H1 (cell line): Measurements from ENCODE around the gene CHD5. TPM values are rescaled to one million over a fixed set of nuclear protein-coding genes. Genes with fewer than 3 reads are reported as not detected.
A peak's percentile ranks its signal among the peaks of the same experiment; 100 is the strongest.

Source experiments
- CTCF ChIA-PET: fragments of 300-600 bp; sonication (Branson Sonifier 250); formaldehyde crosslinking; loops from one replicate; lab custom pipeline; 2021; ENCODE audit not compliant: partially characterized antibody; lab: Charles Lee
- POLR2A ChIA-PET: fragments of 300-600 bp; sonication (Branson Sonifier 250); formaldehyde crosslinking; loops from one replicate; lab custom pipeline; 2021; ENCODE audit warnings: inconsistent platforms; ENCODE audit not compliant: partially characterized antibody; lab: Charles Lee
- DNase-seq, 2 experiments: peaks; one replicate each; pipeline versions ENCODE4 v3.0.0 to v3.0.0-alpha.2; 2010 to 2022; ENCODE audit warnings: low spot score in 2 of 2, low read depth in 1 of 2, mixed read lengths in 1 of 2
- FAIRE-seq: peaks from 2 replicates; lab custom pipeline; 2011; peaks lifted over from hg19 to GRCh38; lab: Jason Lieb, UNC
- H2AFZ ChIP-seq: 2 replicates; pipeline ENCODE4 v1.8.1; 2012; ENCODE audit warnings: low read length, inconsistent platforms
- H2AK5ac ChIP-seq: 2 replicates; pipeline ENCODE4 v1.6.1; 2013; ENCODE audit warnings: low read depth, low read length
- H2BK120ac ChIP-seq: replicated peaks from 2 replicates; pipeline ENCODE3; 2013; ENCODE audit warnings: low read depth, low read length, inconsistent platforms
- H2BK12ac ChIP-seq: 2 replicates; pipeline ENCODE4 v1.6.1; 2013; ENCODE audit warnings: low read depth, low read length
- H2BK15ac ChIP-seq: 2 replicates; pipeline ENCODE4 v1.6.1; 2013; ENCODE audit warnings: low read length
- H2BK20ac ChIP-seq: 2 replicates; pipeline ENCODE4 v1.6.1; 2013; ENCODE audit warnings: low read length
- H2BK5ac ChIP-seq: 2 replicates; pipeline ENCODE4 v1.6.1; 2013; ENCODE audit warnings: low read depth, low read length
- H3K14ac ChIP-seq: 2 replicates; pipeline ENCODE4 v1.6.1; 2013; ENCODE audit warnings: inconsistent platforms; ENCODE audit not compliant: insufficient read length
- H3K18ac ChIP-seq: 2 replicates; pipeline ENCODE4 v1.6.1; 2013; ENCODE audit warnings: low read length; ENCODE audit errors: extremely low read depth
- H3K23ac ChIP-seq: 2 replicates; pipeline ENCODE4 v1.6.1; 2013; ENCODE audit warnings: inconsistent platforms; ENCODE audit not compliant: insufficient read length
- H3K23me2 ChIP-seq: 2 replicates; pipeline ENCODE4 v1.6.1; 2013; ENCODE audit warnings: low read depth, low read length
- H3K27ac ChIP-seq: 2 replicates; pipeline ENCODE4 v1.6.1; 2011; ENCODE audit warnings: low read depth, low read length, inconsistent platforms
- H3K27me3 ChIP-seq, 4 experiments: replicated peaks in 1 of 4; 1 replicate in 1 of 4; 2 replicates in 3 of 4; pipeline versions ENCODE4 v1.6.1 to v1.8.1; 2011 to 2013; ENCODE audit warnings: low read length in 3 of 4, mild to moderate bottlenecking in 3 of 4, inconsistent platforms in 2 of 4, mixed read lengths in 2 of 4, moderate library complexity in 1 of 4; ENCODE audit not compliant: control insufficient read depth in 3 of 4, insufficient read depth in 3 of 4; ENCODE audit errors: extremely low read depth in 1 of 4
- H3K36me3 ChIP-seq, 4 experiments: 2 replicates each; pipeline versions ENCODE4 v1.6.1 to v1.8.1; 2011 to 2013; ENCODE audit warnings: mild to moderate bottlenecking in 4 of 4, low read length in 3 of 4, moderate library complexity in 2 of 4, control low read depth in 1 of 4, inconsistent platforms in 1 of 4; ENCODE audit not compliant: insufficient read depth in 4 of 4, control insufficient read depth in 2 of 4
- H3K4ac ChIP-seq: replicated peaks from 2 replicates; pipeline ENCODE3; 2013; ENCODE audit warnings: low read length, low read depth, mixed read lengths, inconsistent platforms; ENCODE audit not compliant: insufficient read length
- H3K4me1 ChIP-seq, 4 experiments: replicated peaks in 1 of 4; 1 replicate in 1 of 4; 2 replicates in 3 of 4; pipeline versions ENCODE4 v1.6.1 to v1.8.1; 2011 to 2013; ENCODE audit warnings: low read length in 3 of 4, inconsistent platforms in 2 of 4, mixed read lengths in 1 of 4; ENCODE audit not compliant: insufficient read depth in 4 of 4, control insufficient read depth in 3 of 4
- H3K4me2 ChIP-seq, 2 experiments: 2 replicates each; pipeline versions ENCODE4 v1.6.1 to v1.8.1; 2011 to 2013; ENCODE audit warnings: low read depth in 2 of 2, low read length in 2 of 2, control low read depth in 1 of 2, inconsistent platforms in 1 of 2, mild to moderate bottlenecking in 1 of 2; ENCODE audit not compliant: insufficient read depth in 1 of 2
- H3K4me3 ChIP-seq, 4 experiments: fragments of 200-600, 300-600 bp in 1 of 4; sonication (generic), shearing (Covaris generic), sonication (Bioruptor Twin) in 1 of 4; 2 replicates each; pipeline versions ENCODE4 v1.5.1 to v1.8.1; 2011 to 2016; ENCODE audit warnings: low read length in 4 of 4, low read depth in 3 of 4, control low read depth in 2 of 4, inconsistent platforms in 2 of 4, mild to moderate bottlenecking in 2 of 4, mixed read lengths in 1 of 4, moderate library complexity in 1 of 4; ENCODE audit not compliant: insufficient read depth in 2 of 4; ENCODE audit errors: extremely low read depth in 1 of 4
- H3K56ac ChIP-seq: replicated peaks from 2 replicates; pipeline ENCODE3; 2013; ENCODE audit warnings: low read depth, mild to moderate bottlenecking, mixed read lengths, low read length, inconsistent platforms; ENCODE audit not compliant: insufficient read length
- H3K79me1 ChIP-seq: 2 replicates; pipeline ENCODE4 v1.6.1; 2013; ENCODE audit warnings: low read depth, low read length, control low read depth
- H3K79me2 ChIP-seq, 2 experiments: 2 replicates each; pipeline versions ENCODE4 v1.6.1 to v1.8.1; 2012 to 2013; ENCODE audit warnings: low read length in 2 of 2, mild to moderate bottlenecking in 2 of 2, inconsistent platforms in 1 of 2; ENCODE audit not compliant: insufficient read depth in 2 of 2, control insufficient read depth in 1 of 2
- H3K9ac ChIP-seq, 4 experiments: replicated peaks in 1 of 4; 1 replicate in 1 of 4; 2 replicates in 3 of 4; pipeline versions ENCODE4 v1.6.1 to v1.8.1; 2011 to 2013; ENCODE audit warnings: low read depth in 3 of 4, low read length in 3 of 4, control low read depth in 2 of 4, mild to moderate bottlenecking in 2 of 4, moderate library complexity in 2 of 4, inconsistent platforms in 1 of 4; ENCODE audit errors: extremely low read depth in 1 of 4
- H3K9me3 ChIP-seq, 2 experiments: 2 replicates each; pipeline versions ENCODE4 v1.6.1 to v1.8.1; 2012 to 2013; ENCODE audit warnings: mild to moderate bottlenecking in 2 of 2, moderate library complexity in 2 of 2, control low read depth in 1 of 2, inconsistent platforms in 1 of 2, low read depth in 1 of 2, low read length in 1 of 2, mixed read lengths in 1 of 2; ENCODE audit not compliant: insufficient read depth in 2 of 2
- H4K20me1 ChIP-seq, 2 experiments: replicated peaks in 1 of 2; 2 replicates each; pipeline versions ENCODE3 to v1.8.1; 2011 to 2013; ENCODE audit warnings: inconsistent platforms in 2 of 2, low read length in 2 of 2, mild to moderate bottlenecking in 1 of 2; ENCODE audit not compliant: insufficient read depth in 2 of 2, control insufficient read depth in 1 of 2
- H4K5ac ChIP-seq: 2 replicates; pipeline ENCODE4 v1.6.1; 2013; ENCODE audit warnings: low read length, low read depth, mixed read lengths, inconsistent platforms; ENCODE audit not compliant: insufficient read length
- H4K8ac ChIP-seq: 2 replicates; pipeline ENCODE4 v1.8.0; 2013; ENCODE audit warnings: mild to moderate bottlenecking, moderate library complexity, low read length, inconsistent platforms; ENCODE audit not compliant: insufficient read depth; ENCODE audit errors: extremely low read depth
- H4K91ac ChIP-seq: replicated peaks from 2 replicates; pipeline ENCODE3; 2013; ENCODE audit warnings: low read length, mixed read lengths, inconsistent platforms; ENCODE audit not compliant: insufficient read length
- GTF2F1 ChIP-seq: IDR thresholded peaks from 2 replicates; pipeline ENCODE4 v1.6.1; 2012; ENCODE audit warnings: low read depth, low read length, improper control_type of control experiment, borderline replicate concordance
- RAD21 ChIP-seq, 2 experiments: IDR thresholded peaks in 1 of 2; conservative IDR thresholded peaks in 1 of 2; 2 replicates each; pipeline ENCODE4 v1.6.1; 2011; ENCODE audit warnings: low read depth in 2 of 2, low read length in 2 of 2, improper control_type of control experiment in 1 of 2, inconsistent platforms in 1 of 2, mild to moderate bottlenecking in 1 of 2, moderate library complexity in 1 of 2
- SP4 ChIP-seq: IDR thresholded peaks from 2 replicates; pipeline ENCODE4 v1.6.1; 2012; ENCODE audit warnings: low read length, inconsistent platforms
- WGBS, 2 experiments: shearing (Covaris generic) in 1 of 2; methylation state at CpG; one replicate each; pipeline versions ENCODE4 v1.1.6 to v1.1.7; 2013 to 2015; ENCODE audit warnings: low lambda C conversion rate in 2 of 2, mixed read lengths in 2 of 2, inconsistent platforms in 1 of 2, low coverage in 1 of 2, missing lambda C conversion rate in 1 of 2; ENCODE audit not compliant: insufficient replicate concordance in 2 of 2, insufficient coverage in 1 of 2, insufficient read length in 1 of 2; ENCODE audit errors: extremely low coverage in 1 of 2, missing lambda C conversion rate in 1 of 2; 5-methylcytosine and 5-hydroxymethylcytosine counted together
- polyA plus RNA-seq, 7 experiments: library from polyadenylated mRNA; depleted of rRNA in 3 of 7; stranded (reverse) in 5 of 7; unstranded in 2 of 7; fragments of >200 nt in 5 of 7; fragments of 200-250 nt in 2 of 7; gene quantifications; 1 replicate in 5 of 7; 2 replicates in 1 of 7; 4 replicates in 1 of 7; pipeline versions ENCODE4 v1.2.1 to v1.2.3, GENCODE V29; 2011 to 2013; ENCODE audit warnings: missing spikeins in 2 of 7, mixed read lengths in 2 of 7
- total RNA-seq: library from RNA; stranded (reverse); fragmentation: NEBNext Ultra II Directional; extraction: Animal tissue kit (Norgen Biotek cat#: 25700); gene quantifications from 2 replicates; pipeline ENCODE4 v1.2.1, GENCODE V29; 2021
- TF ChIP-seq, protein P1 (sequence below), 3 experiments: IDR thresholded peaks; 1 replicate in 2 of 3; 2 replicates in 1 of 3; pipeline versions ENCODE4 v1.5.1 to v1.6.1; 2011; ENCODE audit warnings: low read length in 3 of 3, mild to moderate bottlenecking in 3 of 3, inconsistent platforms in 2 of 3, low read depth in 1 of 3, moderate library complexity in 1 of 3; ENCODE audit not compliant: insufficient read depth in 1 of 3; ENCODE audit errors: control extremely low read depth in 1 of 3

The CHD5 gene
- total and polyA plus RNA-seq, 2 of the 8 experiments (the other 6 are each of a cell fraction or from before 2014, with no cell fraction given) = 0.42 to 1.8 TPM

- Histone ChIP-seq H3K4ac (no peak overlapping the region), H3K27ac (no peak overlapping the region), H3K18ac (no peak overlapping the region), H2AFZ (no peak overlapping the region), H2AK5ac (no peak overlapping the region), H3K23me2 (peaks cover 20% of the 10 kb centered on the region; the same call in 1 of the 2 replicates), H4K91ac (no peak overlapping the region), H4K5ac (no peak overlapping the region), H2BK15ac (no peak overlapping the region), H3K4me2 (no peak overlapping the region), H2BK120ac (no peak overlapping the region), H3K4me3 (no peak overlapping the region), H2BK12ac (no peak overlapping the region), H2BK20ac (no peak overlapping the region), H3K79me2 (no peaks in the 10 kb centered on the region), H4K20me1 (peaks cover 0 to 2% of the 10 kb centered on the region in 2 experiments), H3K36me3 (no peaks in the 10 kb centered on the region), H3K9me3 (no peaks in the 10 kb centered on the region), H3K79me1 (no peaks in the 10 kb centered on the region), H2BK5ac (no peak overlapping the region), H3K23ac (no peak overlapping the region), H3K14ac (no peak overlapping the region), H3K56ac (no peak overlapping the region), H3K9ac (no peak overlapping the region), H3K4me1 (peaks cover 0 to 4% (median 3%) of the 10 kb centered on the region in 4 experiments; a peak in 2 of 7 replicates), H4K8ac (no peak overlapping the region), H3K27me3 (no peaks in the 10 kb centered on the region; a peak in 1 of 7 replicates)
- 84% methylated on average over 7 of the region's 7 CpGs; no CpG with 5 or more reads in 1 of the 2 experiments for WGBS, 2 experiments
- FAIRE-seq = no peak
- CTCF ChIA-PET = interaction anchor here (0.5 to 3.7 kb wide), 22 partner anchors 10 to 375 kb away, joined by 3 to 17 read pairs (median 5); no protein-coding TSS in a partner anchor
- POLR2A ChIA-PET = no interaction called here
- peak; percentile 6 to 8; a peak in 1 of 4 replicates for TF ChIP-seq RAD21 (IDR thresholded peaks at IDR 0.05 in 1 of 2, conservative IDR thresholded peaks at IDR 0.05 in 1 of 2; ENCODE audit: low read depth in 2 of 2, low read length in 2 of 2)
- TF ChIP-seq, protein P1, sequence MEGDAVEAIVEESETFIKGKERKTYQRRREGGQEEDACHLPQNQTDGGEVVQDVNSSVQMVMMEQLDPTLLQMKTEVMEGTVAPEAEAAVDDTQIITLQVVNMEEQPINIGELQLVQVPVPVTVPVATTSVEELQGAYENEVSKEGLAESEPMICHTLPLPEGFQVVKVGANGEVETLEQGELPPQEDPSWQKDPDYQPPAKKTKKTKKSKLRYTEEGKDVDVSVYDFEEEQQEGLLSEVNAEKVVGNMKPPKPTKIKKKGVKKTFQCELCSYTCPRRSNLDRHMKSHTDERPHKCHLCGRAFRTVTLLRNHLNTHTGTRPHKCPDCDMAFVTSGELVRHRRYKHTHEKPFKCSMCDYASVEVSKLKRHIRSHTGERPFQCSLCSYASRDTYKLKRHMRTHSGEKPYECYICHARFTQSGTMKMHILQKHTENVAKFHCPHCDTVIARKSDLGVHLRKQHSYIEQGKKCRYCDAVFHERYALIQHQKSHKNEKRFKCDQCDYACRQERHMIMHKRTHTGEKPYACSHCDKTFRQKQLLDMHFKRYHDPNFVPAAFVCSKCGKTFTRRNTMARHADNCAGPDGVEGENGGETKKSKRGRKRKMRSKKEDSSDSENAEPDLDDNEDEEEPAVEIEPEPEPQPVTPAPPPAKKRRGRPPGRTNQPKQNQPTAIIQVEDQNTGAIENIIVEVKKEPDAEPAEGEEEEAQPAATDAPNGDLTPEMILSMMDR (IDR thresholded peaks at IDR 0.05; ENCODE audit: control extremely low read depth in 1 of 3, insufficient read depth in 1 of 3, low read depth in 1 of 3, low read length in 3 of 3) = peak in 1 of 3 experiments; percentile 21; a peak in 1 of 4 replicates
- no peak for TF ChIP-seq SP4
- TF ChIP-seq GTF2F1 = no peak
- no peak for DNase-seq
These were observed 74.4 kb downstream of the CHD5 start for GRCh38 chr1:6105763-6106162.
